ENCODE measurements around the gene PLXNA3. TPM values are rescaled to one million over a fixed set of nuclear protein-coding genes. Genes with fewer than 3 reads are reported as not detected.

Gene PLXNA3
- total RNA-seq, 1 experiment from 2014 or later, result 36.3 TPM

GRCh38 chrX:154431341-154431740 is 26.7 kb upstream of the PLXNA3 start:
- WGBS (ENCODE audit: extremely low coverage, insufficient read length, low lambda C conversion rate), result no CpG with 5 or more reads among the region's 5 CpGs
- Histone ChIP-seq H3K18ac (ENCODE audit: insufficient read length, low read depth, low read length) (no peak overlapping the region), H2BK15ac (ENCODE audit: low read depth, low read length) (no peak overlapping the region), H3K14ac (ENCODE audit: insufficient read depth, low read length) (no peak overlapping the region), H3K4me2 (ENCODE audit: insufficient read depth, insufficient read length, low read length) (no peak overlapping the region), H2BK12ac (ENCODE audit: insufficient read length, low read depth, low read length) (no peak overlapping the region), H4K8ac (replicated peaks; ENCODE audit: insufficient read length, low read depth, low read length) (no peak overlapping the region), H3K56ac (ENCODE audit: insufficient read length, low read depth, low read length) (no peak overlapping the region), H2AFZ (ENCODE audit: low read length) (no peak overlapping the region), H4K20me1 (ENCODE audit: control insufficient read depth, insufficient read depth, insufficient read length) (no peaks in the 10 kb centered on the region), H3K27ac (ENCODE audit: insufficient read length, low read depth, low read length) (no peak overlapping the region), H3K27me3 (ENCODE audit: insufficient read depth, low read length) (no peaks in the 10 kb centered on the region), H3K79me1 (ENCODE audit: insufficient read depth, low read depth, low read length, poor library complexity, severe bottlenecking) (no peaks in the 10 kb centered on the region), H3T11ph (ENCODE audit: low read length) (no peak overlapping the region), H3K4me1 (ENCODE audit: insufficient read depth, low read length) (no peaks in the 10 kb centered on the region), H3K79me2 (ENCODE audit: insufficient read depth, low read length) (no peaks in the 10 kb centered on the region), H3K9me3 (ENCODE audit: control insufficient read depth, low read depth, low read length) (peaks cover 39% of the 10 kb centered on the region), H4K91ac (ENCODE audit: insufficient read length, low read depth, low read length) (no peak overlapping the region), H3K4ac (ENCODE audit: low read depth, low read length) (no peak overlapping the region), H3K23ac (ENCODE audit: insufficient read length, low read depth, low read length) (no peak overlapping the region), H2BK120ac (ENCODE audit: low read depth, low read length, poor library complexity, severe bottlenecking) (no peak overlapping the region), H4K5ac (ENCODE audit: insufficient read length, low read depth, low read length) (no peak overlapping the region), H2BK5ac (ENCODE audit: insufficient read length, low read length) (no peak overlapping the region), H3K23me2 (ENCODE audit: insufficient read length, low read depth, low read length, poor library complexity, severe bottlenecking) (no peaks in the 10 kb centered on the region), H2AK5ac (ENCODE audit: insufficient read length, low read length) (no peak overlapping the region), H2BK20ac (ENCODE audit: low read depth, low read length, poor library complexity, severe bottlenecking) (no peak overlapping the region), H3K9ac (ENCODE audit: extremely low read depth, insufficient read length, low read length) (no peak overlapping the region)
- Mint-ChIP-seq H3K9me3 (peaks cover 76 to 86% of the 10 kb centered on the region in 2 experiments), H3K27me3 (ENCODE audit: low read depth) (no peaks in the 10 kb centered on the region), H3K27ac (0 out of 7 replicates have a peak overlapping the region, but pooled peaks of 1 of the 3 experiments have one; percentile 19), H3K36me3 (ENCODE audit: insufficient read depth in 1 of 3, low read depth in 3 of 3) (peaks cover 15 to 51% (median 43%) of the 10 kb centered on the region in 3 experiments), H3K4me1 (peaks cover 10 to 25% of the 10 kb centered on the region in 2 experiments), H3K4me3 (no peak overlapping the region)
- no peak for DNase-seq
- no peak for TF ChIP-seq CTCF (conservative IDR thresholded peaks at IDR 0.05)
